Gastrocnemius medialis (tissue), 4 donors: Measurements from ENCODE around the gene ATP9B. TPM values are rescaled to one million over a fixed set of nuclear protein-coding genes. Genes with fewer than 3 reads are reported as not detected.

Experiments
- ATAC-seq, 2 donors: fragments of 150-250 bp; one replicate each; pipeline ENCODE4 v1.9.1; 2016
- DNase-seq, 2 donors: peaks; one replicate each; pipeline ENCODE4 v3.0.0-alpha.2; 2019
- H3K27ac ChIP-seq, 4 donors: fragments of 200-600 bp; sonication (generic); 1 replicate in 1 of 4; 2 replicates in 3 of 4; pipeline ENCODE4 v1.5.1; 2016 to 2018; ENCODE audit warnings: mild to moderate bottlenecking in 2 of 4, moderate library complexity in 1 of 4
- H3K27me3 ChIP-seq, 3 donors: fragments of 200-600 bp; sonication (generic) in 2 of 3; 1 replicate in 1 of 3; 2 replicates in 2 of 3; pipeline versions ENCODE4 v1.5.1 to v1.6.0; 2016 to 2019; ENCODE audit warnings: mild to moderate bottlenecking in 1 of 3, moderate library complexity in 1 of 3
- H3K36me3 ChIP-seq, 2 donors: fragments of 200-600 bp; sonication (generic) in 1 of 2; one replicate each; pipeline ENCODE4 v1.5.1; 2017 to 2018
- H3K4me1 ChIP-seq, 2 donors: fragments of 200-600 bp; sonication (generic) in 1 of 2; one replicate each; pipeline ENCODE4 v1.5.1; 2016 to 2017; ENCODE audit warnings: mild to moderate bottlenecking in 2 of 2
- H3K4me3 ChIP-seq, 4 donors: fragments of 200-600 bp; sonication (generic) in 3 of 4; 1 replicate in 1 of 4; 2 replicates in 3 of 4; pipeline ENCODE4 v1.5.1; 2016 to 2019; ENCODE audit warnings: mild to moderate bottlenecking in 2 of 4
- H3K9me3 ChIP-seq, 3 donors: fragments of 200-600 bp; sonication (generic) in 2 of 3; 1 replicate in 1 of 3; 2 replicates in 2 of 3; pipeline ENCODE4 v1.5.1; 2016 to 2019
- POLR2A ChIP-seq, 2 donors: fragments of 450-650 bp; IDR thresholded peaks; one replicate each; pipeline ENCODE4 v1.6.1; 2017; ENCODE audit warnings: antibody characterized with exemption in 2 of 2, mild to moderate bottlenecking in 2 of 2, moderate library complexity in 2 of 2
- in situ Hi-C, 4 donors: fragments of 200-750 bp; cut with MboI; loops; one replicate each; pipeline versions ENCODE4 v1.15.0 to v1.8.0; 2017; ENCODE audit warnings: low sequenced_read_pairs in 4 of 4
- intact Hi-C: fragments of 100-400 bp; cut with DNase I; formaldehyde crosslinking; loops from one replicate; pipeline ENCODE4 v1.15.1; 2023; ENCODE audit warnings: low total_unique reads
- total RNA-seq, 4 donors: library from RNA; depleted of rRNA; stranded (reverse); fragments of >200 nt; gene quantifications; one replicate each; pipeline versions ENCODE4 v1.1.0 to v1.2.3, GENCODE V29; 2016
- TF ChIP-seq, protein P1 (sequence below), 5 experiments: fragments of 450-650 bp in 3 of 5; fragments of 200-600 bp in 2 of 5; sonication (generic) in 2 of 5; IDR thresholded peaks in 4 of 5; conservative IDR thresholded peaks in 1 of 5; 1 replicate in 4 of 5; 2 replicates in 1 of 5; pipeline ENCODE4 v1.5.1; 2016 to 2019; ENCODE audit warnings: antibody characterized with exemption in 5 of 5, mild to moderate bottlenecking in 3 of 5, moderate library complexity in 3 of 5

ATP9B gene
- total RNA-seq, 4 donors from 2014 or later, result 9.9 to 33.6 (median 18.6) TPM

DNA sequence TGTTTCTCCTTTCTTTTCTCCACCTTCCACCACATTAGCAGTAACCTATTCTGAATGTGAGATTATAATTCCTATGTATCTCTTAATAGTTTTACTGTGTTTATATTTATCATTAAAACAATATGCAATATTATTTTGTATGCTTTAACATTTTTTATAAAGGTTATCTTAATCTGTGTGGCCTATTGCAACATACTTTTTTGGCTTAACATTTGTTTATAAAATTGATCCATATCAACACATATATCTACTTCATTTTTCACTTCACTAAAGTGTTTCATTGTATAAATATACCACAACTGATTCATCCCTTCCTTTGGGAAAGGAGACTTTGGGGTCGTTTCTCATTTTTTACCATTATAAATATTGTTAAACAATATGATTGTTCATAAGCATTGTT is 48.6 kb downstream of the ATP9B start:
- Histone ChIP-seq H3K4me3 (no peak overlapping the region), H3K9me3 (no peaks in the 10 kb centered on the region), H3K36me3 (peaks cover 0 to 8% of the 10 kb centered on the region in 2 donors), H3K27ac (peak overlapping the region; percentile 11 to 26 (median 14)), H3K27me3 (no peaks in the 10 kb centered on the region), H3K4me1 (peaks cover 7 to 14% of the 10 kb centered on the region in 2 donors)
- TF ChIP-seq, protein P1, sequence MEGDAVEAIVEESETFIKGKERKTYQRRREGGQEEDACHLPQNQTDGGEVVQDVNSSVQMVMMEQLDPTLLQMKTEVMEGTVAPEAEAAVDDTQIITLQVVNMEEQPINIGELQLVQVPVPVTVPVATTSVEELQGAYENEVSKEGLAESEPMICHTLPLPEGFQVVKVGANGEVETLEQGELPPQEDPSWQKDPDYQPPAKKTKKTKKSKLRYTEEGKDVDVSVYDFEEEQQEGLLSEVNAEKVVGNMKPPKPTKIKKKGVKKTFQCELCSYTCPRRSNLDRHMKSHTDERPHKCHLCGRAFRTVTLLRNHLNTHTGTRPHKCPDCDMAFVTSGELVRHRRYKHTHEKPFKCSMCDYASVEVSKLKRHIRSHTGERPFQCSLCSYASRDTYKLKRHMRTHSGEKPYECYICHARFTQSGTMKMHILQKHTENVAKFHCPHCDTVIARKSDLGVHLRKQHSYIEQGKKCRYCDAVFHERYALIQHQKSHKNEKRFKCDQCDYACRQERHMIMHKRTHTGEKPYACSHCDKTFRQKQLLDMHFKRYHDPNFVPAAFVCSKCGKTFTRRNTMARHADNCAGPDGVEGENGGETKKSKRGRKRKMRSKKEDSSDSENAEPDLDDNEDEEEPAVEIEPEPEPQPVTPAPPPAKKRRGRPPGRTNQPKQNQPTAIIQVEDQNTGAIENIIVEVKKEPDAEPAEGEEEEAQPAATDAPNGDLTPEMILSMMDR (IDR thresholded peaks at IDR 0.05 in 4 of 5, conservative IDR thresholded peaks at IDR 0.05 in 1 of 5), result no peak
- no peak for TF ChIP-seq POLR2A (IDR thresholded peaks at IDR 0.05)
- intact Hi-C loops, result no loop called here
- no peak for ATAC-seq
- in situ Hi-C loops, result no loop called here
- no peak for DNase-seq

DNA sequence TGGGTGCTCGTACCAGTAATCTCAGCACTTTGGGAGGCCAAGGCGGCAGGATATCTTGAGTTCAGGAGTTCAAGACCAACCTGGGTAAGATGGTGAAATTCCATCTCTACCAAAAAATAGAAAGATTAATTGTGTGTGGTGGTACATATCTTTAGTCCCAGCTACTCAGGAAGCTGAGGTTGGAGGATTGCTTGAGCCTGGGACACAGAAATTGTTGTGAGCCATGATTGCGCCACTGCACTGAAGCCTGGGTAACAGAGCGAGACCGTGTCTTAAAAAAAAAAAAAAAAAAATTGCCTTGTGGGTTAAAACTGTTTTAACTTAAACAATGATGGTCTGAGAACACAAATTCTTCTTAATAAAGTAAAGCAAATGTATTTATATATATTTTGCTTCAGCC is 49.6 kb downstream of the ATP9B start:
- ATAC-seq, result no peak
- Histone ChIP-seq H3K4me3 (no peak overlapping the region), H3K36me3 (peaks cover 0 to 8% of the 10 kb centered on the region in 2 donors), H3K27ac (no peak overlapping the region), H3K4me1 (peaks cover 7 to 14% of the 10 kb centered on the region in 2 donors), H3K9me3 (no peaks in the 10 kb centered on the region), H3K27me3 (no peaks in the 10 kb centered on the region)
- intact Hi-C loops (no loop called here), in situ Hi-C loops (no loop called here)
- no peak for DNase-seq
- TF ChIP-seq, protein P1 (IDR thresholded peaks at IDR 0.05 in 4 of 5, conservative IDR thresholded peaks at IDR 0.05 in 1 of 5), result no peak
- no peak for TF ChIP-seq POLR2A (IDR thresholded peaks at IDR 0.05)

DNA sequence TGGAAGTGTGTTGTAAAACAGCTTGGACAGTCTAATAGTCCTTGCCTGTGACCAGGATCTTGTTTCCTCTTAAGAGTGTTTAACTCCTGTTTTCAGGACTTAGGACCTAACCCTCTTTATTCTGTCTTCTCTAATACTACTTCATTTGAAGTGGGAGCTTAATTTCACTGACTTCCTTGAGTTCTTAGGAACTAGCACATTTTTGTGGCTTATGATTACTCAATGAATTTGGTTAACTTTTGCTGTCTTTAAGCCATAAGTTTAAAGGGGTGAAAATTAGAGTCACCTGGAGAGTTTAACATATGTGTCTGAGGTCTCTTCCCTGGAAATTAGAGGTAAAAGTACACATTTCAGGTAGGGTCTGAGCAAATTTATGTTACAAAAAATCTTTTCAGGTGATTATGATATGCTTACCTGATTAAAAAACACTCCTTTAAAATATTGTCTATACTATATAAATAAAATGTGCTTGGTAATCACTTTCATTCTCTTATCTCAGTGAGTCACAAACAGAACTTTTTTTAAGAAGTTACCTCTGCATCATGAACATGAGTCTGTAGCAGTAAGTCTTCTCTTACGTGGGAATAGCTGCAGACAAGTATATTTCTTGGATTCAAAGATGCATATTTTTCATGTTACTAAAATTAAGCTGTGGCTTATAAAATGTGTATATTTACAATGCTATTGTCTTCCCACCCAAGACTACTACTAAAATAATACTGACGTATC is 52.7 kb downstream of the ATP9B start:
- H3K4me1 ChIP-seq, result peaks cover 6 to 13% of the 10 kb centered on the region in 2 donors
- intact Hi-C loops (no loop called here), in situ Hi-C loops (no loop called here)
- ATAC-seq (no peak), DNase-seq (no peak)
- TF ChIP-seq, protein P1 (IDR thresholded peaks at IDR 0.05 in 4 of 5, conservative IDR thresholded peaks at IDR 0.05 in 1 of 5), result no peak
- TF ChIP-seq POLR2A (IDR thresholded peaks at IDR 0.05), result no peak
- peaks cover 0 to 11% of the 10 kb centered on the region in 2 donors for H3K36me3 ChIP-seq
- H3K27me3 ChIP-seq, result no peaks in the 10 kb centered on the region
- H3K9me3 ChIP-seq, result no peaks in the 10 kb centered on the region
- no peak overlapping the region for H3K4me3 ChIP-seq
- H3K27ac ChIP-seq, result no peak overlapping the region

DNA sequence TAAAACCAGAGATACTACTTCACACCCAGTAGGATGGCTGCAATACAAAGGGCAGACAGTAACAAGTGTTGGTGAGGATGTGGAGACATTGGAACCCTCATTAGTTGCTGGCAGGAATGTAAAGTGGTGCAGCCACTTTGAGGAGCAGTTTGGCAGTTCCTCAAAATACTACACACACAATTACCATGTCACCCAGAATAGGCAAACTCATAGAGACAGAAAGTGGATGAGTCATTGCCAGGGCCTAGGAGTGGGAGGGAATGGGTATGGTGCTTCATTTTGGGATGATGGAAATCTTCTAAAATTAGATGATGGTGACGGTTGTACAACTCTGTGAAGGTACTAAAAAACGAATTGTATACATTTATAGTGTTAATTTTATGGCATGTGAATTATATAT is 54.8 kb downstream of the ATP9B start:
- TF ChIP-seq, protein P1 (IDR thresholded peaks at IDR 0.05 in 4 of 5, conservative IDR thresholded peaks at IDR 0.05 in 1 of 5), result no peak
- TF ChIP-seq POLR2A (IDR thresholded peaks at IDR 0.05), result no peak
- Histone ChIP-seq H3K4me3 (no peak overlapping the region), H3K27ac (no peak overlapping the region), H3K36me3 (peaks cover 0 to 11% of the 10 kb centered on the region in 2 donors), H3K9me3 (no peaks in the 10 kb centered on the region), H3K4me1 (no peaks in the 10 kb centered on the region), H3K27me3 (no peaks in the 10 kb centered on the region)
- intact Hi-C loops (no loop called here), in situ Hi-C loops (no loop called here)
- ATAC-seq (no peak), DNase-seq (no peak)
